GM19240 (cell line): ENCODE data around the gene ASXL2.
"Not testable (repeated sequence)": the region's sequence is repeated elsewhere in the genome, so short reads cannot be mapped to it uniquely, and the experiment has no call there.

ENCODE experiments used
- DNase-seq: peaks from one replicate; pipeline ENCODE4 v3.0.0; 2011; ENCODE audit warnings: low spot score; ENCODE audit not compliant: insufficient read length

Gene ASXL2

DNA sequence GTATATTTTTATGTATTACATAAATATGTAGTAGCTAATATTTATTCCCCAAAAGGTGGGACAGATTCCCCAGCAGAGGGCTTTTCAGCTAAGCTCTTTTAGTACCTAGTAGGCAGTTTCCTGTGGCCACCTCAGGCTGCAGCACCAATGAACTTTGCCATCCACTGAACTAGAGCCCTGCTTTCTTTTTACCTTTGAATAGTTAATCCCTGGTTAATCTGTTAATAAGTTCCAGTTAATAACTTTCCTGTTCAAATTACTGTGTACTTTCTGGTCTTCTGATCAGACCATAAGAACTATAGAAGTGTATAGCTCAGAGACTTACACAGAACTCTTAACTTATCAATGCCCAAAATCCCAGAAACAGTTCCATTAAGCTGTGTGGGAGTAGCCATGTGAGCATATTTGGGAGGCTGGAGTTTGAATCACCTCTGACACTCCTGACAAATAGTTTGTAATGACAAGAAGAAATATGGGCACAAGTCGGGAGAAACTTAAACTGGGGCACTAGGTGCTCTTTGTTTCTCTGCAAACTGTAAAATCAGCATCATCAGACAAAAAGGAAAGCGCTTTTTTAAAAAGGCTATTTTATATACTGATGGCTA lies 40.0 kb downstream of the ASXL2 start:
- no peak for DNase-seq

DNA sequence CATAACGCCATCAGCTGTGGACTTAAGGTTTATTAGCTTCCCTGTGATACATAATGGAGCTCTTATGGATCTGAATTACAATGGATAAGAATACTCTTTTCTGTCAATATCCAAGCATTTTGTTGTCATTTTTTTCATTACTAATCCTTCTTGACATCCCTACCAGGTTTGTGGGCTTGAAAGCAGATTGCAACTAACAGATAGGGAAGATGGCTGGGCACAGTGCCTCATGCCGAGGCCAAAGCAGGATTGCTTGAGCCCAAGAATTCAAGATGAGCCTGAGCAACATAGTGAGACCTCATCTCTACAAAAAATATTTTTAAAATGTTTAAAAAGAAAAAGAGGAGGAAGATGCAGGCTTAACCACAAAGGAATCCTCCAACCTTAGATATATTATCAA lies 42.4 kb downstream of the ASXL2 start:
- no peak for DNase-seq

- no peak for DNase-seq
Measured at GRCh38 chr2:25833566-25833965, 44.7 kb downstream of the ASXL2 start.

GRCh38 chr2:25832897-25833296 lies 45.4 kb downstream of the ASXL2 start:
- no peak for DNase-seq

DNA sequence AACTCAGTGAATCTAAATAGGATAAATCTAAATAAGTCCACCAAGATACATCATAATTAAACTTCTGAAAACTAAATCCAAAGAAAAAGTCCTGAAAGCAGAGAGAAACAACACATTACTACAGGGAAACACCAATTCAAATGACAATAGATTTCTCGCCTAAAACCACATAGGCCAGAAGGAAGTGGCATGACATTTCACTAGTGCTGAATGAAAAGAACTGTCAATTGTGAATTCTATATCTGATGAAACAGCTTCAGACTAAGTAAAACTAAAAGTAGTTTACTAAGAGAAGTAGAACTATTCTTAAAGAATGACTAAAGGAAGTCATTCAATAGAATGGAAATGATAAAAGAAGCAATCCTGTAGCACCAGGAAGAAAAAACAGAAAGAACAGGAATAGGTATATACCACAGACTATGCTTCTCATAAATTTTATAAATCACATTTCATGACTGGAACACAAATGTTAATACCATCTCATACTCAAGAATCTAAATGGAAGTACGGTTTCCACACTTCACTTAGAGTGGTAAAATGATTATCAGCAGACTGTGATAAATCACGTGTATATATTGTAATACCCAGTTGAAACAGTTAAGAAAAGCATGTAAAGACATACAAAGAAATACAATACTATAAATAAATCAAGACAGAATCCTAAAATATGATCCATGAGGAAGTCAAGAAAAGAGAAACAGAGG lies 46.4 kb downstream of the ASXL2 start:
- DNase-seq = no peak

DNA sequence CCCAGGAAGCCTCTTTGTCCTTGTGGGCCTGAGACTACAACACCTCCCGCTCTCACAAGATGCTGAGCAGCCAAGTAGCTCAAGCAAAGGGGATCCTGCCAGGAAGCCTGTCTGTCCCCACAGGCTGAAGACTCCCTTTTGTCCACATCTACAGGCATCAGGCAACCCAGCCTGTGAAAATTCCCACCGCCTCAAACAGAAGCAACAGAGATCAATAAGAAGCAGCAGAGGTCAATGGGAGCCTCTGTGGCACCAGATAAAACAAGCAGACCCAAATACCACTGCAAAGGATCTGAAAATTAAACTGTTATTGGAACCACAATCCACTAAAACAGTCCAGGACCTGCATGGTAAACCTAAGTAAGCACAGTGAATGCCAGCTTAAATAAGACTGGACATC lies 48.5 kb downstream of the ASXL2 start:
- DNase-seq = no peak

DNA sequence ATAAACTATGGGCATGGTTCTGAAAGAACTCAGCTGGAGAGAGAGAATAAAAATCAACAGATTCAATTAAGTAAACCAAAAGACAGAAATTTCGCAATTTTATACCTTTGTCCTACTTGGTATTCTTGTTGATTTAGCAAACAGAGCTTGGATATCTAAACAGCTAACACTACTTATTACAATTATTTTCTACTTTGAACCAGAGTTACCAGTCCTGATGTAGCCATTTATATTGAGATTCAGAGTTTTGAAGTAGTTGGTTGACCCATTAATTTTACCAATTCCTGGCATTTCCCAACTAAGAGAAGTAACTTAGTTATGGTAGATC lies 48.9 kb downstream of the ASXL2 start:
- no peak for DNase-seq

DNA sequence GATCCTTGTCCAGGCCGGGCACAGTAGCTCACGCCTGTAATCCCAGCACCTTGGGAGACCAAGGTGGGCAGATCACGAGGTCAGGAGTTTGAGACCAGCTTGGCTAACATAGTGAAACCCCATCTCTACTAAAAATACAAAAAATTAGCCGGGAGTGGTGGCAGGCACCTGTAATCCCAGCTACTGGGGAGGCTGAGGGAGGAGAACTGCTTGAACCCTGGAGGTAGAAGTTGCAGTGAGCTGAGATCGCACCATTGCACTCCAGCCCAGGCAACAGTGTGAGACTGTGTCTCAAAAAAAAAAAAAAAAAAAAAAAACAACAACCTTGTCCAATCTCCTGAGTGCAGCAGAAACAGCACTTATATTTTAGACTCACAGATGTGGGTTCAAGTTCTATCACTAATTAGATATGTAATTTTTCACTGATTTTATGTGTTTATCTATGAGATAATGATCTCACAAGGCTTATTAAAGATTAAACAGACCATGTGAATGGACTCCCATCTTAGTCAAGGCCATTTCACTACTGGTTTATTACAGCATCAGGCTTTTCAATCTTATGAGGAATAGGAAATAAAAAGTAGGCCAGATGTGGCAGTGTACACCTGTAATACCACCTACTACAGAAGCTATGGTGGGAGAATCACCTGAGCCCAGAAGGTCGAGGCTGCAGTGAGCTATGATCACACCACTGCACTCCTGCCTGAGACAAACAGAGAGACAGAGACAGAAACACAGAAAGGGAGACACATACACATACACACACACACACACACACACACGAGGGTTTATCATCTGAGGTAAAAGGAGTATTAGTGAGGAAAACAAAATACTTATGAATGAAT lies 49.5 kb downstream of the ASXL2 start:
- DNase-seq = not testable (repeated sequence)

DNA sequence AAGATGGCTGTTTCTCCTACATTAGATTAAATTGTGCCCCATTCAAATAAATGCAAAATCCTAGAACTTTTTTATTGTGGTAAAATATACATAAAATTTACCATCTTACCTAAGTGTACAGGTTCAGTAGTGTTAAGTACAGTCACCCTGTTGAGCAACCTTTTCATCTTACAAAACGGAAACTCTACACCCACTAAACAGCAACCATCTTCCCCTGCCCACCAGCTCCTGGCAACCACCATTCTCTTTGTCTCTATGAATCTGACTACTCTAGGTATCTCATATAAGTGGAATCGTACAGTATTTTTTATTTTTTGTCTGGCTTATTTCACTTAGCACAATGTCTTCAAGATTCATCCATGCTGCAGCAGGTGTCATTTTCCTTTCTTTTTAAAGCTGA lies 53.0 kb downstream of the ASXL2 start:
- DNase-seq = no peak

DNA sequence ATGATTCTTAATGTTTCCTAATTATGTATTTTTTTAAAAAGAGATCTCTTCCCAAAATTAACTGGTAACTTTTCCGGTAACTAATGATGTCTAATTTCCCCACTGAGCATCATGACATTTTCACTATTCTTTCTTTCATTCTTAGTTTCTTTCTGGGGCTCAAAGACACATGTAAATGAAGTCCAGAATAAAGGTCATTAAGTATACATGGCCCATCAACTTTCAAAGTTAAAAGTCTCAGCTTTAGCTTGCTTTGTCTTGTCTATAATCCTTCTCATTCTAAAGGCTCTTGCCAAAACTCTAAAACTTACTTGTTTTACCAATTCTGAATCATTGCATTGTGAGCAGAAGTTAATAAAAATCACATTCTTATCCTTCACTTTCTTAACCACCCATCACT lies 53.6 kb downstream of the ASXL2 start:
- DNase-seq = no peak

DNA sequence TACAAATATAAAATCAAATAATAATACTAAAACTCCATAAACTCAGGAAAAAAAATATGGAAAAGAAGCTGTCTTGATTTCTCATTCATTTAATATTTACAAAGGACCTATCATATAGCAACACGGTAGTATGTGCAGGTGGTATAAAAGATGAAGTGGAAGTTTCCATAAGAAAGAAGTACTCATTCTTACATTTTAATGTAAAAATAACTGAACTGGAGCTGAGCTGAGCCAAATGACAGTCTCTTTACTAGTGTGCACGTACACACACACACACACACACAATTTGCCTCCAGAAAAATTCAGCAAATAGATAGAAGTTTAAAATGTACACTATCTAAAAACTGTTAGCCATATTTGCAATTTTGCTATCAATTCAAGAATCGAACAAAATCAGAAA lies 54.1 kb downstream of the ASXL2 start:
- DNase-seq = no peak

GRCh38 chr2:25822190-25823117 lies 55.8 kb downstream of the ASXL2 start:
- peak; percentile 15 for DNase-seq

GRCh38 chr2:25821225-25822056 lies 56.8 kb downstream of the ASXL2 start:
- DNase-seq = no peak

DNA sequence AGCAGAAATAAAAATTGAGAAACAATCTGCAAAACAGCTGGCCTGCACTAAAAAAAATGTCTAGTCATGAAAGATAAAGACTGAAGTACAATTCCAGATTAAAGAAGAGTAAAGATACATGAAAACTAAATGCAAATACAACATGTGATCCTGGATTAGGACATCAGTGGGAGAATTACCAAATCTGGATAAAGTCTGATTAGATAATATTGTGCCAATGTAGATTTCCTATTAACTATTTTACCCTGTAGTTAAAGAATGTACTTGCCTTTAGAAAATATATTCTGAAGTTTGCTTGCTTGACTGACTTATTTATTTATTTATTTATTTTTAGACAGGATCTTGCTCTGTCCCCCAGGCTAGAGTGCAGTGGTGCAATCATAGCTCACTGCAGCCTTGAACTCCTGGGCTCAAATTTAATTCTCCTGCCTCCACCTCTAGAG lies 58.7 kb downstream of the ASXL2 start:
- no peak for DNase-seq

DNA sequence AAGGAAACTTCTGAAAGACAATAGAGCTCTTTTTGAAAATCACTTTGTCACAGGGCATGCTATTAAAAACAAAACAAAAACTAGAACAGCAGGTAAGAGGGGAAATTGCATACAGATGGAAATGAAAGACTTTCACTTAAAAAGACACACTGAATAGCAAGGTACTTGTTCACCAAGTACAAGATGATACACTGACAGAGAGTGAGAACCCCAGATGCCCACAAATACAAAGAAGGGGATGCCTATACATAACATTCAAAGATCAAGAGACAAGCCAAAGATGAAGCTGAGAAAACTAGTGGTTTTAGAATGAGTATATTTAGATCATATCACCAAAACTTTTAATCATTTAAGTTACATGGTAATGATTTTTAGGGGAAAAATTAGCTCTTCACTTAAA lies 60.7 kb downstream of the ASXL2 start:
- no peak for DNase-seq

DNA sequence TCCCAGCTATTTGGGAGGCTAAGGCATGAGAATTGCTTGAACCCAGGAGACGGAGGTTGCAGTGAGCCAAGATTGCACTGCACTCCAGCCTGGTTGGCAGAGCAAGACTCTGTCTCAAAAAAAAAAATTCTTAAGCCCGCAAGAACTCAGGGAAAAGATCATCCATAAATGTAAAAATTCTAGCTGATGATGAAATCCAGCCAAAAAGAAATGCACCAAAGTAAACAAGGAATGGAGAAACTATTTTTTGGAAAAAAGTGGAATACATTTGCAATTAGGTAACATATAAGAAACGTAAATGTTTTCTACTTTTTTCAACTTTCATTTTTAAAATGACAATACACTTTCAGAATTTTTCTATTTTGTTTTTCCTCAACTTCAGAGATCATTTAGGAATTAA lies 61.3 kb downstream of the ASXL2 start:
- DNase-seq = no peak

DNA sequence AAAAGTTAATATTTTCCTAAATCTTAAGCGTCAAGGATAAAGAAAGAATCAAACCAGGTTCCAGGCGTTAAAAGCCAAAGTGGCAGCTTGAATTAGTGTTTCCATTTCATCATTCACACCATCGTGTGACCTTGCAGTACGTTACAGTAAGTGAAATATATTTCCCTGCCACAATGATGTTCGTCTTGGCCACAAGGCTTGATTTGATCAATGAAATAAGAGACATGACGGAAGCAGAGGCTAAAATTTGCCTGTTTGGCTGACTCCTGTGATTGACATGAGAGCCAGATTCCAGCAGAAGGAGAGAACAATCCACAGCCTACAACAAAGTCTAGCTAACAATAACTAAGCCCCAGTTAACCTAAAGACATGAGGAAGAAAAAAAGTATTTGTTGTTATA lies 62.0 kb downstream of the ASXL2 start:
- no peak for DNase-seq

GRCh38 chr2:25814681-25815080 lies 63.6 kb downstream of the ASXL2 start:
- DNase-seq = no peak

DNA sequence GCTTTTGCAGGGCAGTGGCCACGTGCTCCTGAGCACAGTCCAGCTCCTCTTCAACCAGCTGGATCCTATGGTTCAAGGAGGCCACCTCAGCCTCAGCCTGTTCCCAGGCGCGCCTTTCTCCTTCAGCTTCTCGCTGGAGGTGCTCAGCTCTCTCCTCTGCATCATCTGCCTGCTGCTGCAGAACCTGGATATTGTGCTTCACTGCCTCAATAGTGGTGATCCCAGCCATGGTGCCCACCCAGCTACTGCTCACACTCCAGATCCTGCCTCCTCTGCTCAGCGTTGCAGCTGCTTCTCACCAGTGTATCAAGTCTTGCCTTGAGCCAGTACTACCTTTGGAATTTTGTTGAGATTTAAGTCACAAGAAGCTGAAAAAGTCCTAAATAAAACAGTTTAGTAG lies 67.9 kb downstream of the ASXL2 start:
- no peak for DNase-seq

DNA sequence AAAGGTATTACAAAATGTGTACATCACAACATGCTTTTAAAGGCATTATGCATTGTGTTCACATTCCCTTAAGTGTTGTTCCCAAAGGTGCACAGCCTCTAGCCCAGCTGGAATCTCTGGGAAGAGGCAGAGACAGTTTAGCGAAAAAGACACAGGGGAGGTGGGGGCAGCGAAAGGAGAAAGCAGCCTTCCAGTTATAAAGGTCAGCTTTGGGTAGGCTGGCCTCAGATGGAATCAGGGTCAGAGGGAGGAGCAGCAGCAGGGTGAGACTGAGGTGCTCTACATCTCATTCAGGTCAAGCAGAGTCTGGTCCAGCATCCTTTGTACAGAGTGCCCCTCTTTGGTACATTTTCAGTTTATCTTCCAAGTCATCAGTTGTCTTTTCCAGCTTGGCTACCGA lies 68.6 kb downstream of the ASXL2 start:
- no peak for DNase-seq

- no peak for DNase-seq
Measured at GRCh38 chr2:25808006-25808383, 70.3 kb downstream of the ASXL2 start.
